IMR-90 (cell line): Measurements from ENCODE around the gene CD7. TPM values are rescaled to one million over a fixed set of nuclear protein-coding genes. Genes with fewer than 3 reads are reported as not detected.

ENCODE experiments used
- ATAC-seq: fragments of 200-7000 bp; cut with Tn5 transposase; 2 replicates; pipeline ENCODE4 v1.9.1; 2020; ENCODE audit warnings: low read depth, mild to moderate bottlenecking, moderate library complexity
- BruUV-seq: library from RNA; stranded (reverse); fragments of 400-500 nt; replicated peaks from 2 replicates; lab custom pipeline; 2021; lab: Mats Ljungman, UMichigan
- CTCF ChIA-PET: fragments of 300-600 bp; formaldehyde crosslinking; extraction: SDS; loops from one replicate; lab custom pipeline; 2021; ENCODE audit warnings: antibody characterized with exemption; lab: Yijun Ruan, JAX
- POLR2A ChIA-PET: fragments of 300-600 bp; sonication (Branson Sonifier 250); formaldehyde crosslinking; loops from one replicate; lab custom pipeline; 2022; ENCODE audit warnings: antibody characterized with exemption; ENCODE audit not compliant: unreplicated experiment; lab: Charles Lee
- DNase-seq: peaks from one replicate; pipeline ENCODE4 v3.0.0; 2013
- H2AFZ ChIP-seq: replicated peaks from 2 replicates; pipeline ENCODE3; 2013; ENCODE audit warnings: low read length, mild to moderate bottlenecking; ENCODE audit not compliant: poor library complexity
- H2AK5ac ChIP-seq: 2 replicates; pipeline ENCODE4 v1.6.1; 2013; ENCODE audit warnings: low read depth, low read length, inconsistent platforms
- H2AK9ac ChIP-seq: replicated peaks from 2 replicates; pipeline ENCODE3; 2013; ENCODE audit warnings: mild to moderate bottlenecking, low read depth, low read length, moderate library complexity; ENCODE audit not compliant: poor library complexity
- H2BK120ac ChIP-seq: 2 replicates; pipeline ENCODE4 v1.6.1; 2013; ENCODE audit warnings: low read depth, low read length, inconsistent platforms
- H2BK15ac ChIP-seq: 3 replicates; pipeline ENCODE4 v1.6.1; 2013; ENCODE audit warnings: low read depth, low read length, inconsistent platforms
- H2BK20ac ChIP-seq: 2 replicates; pipeline ENCODE4 v1.6.1; 2013; ENCODE audit warnings: low read depth, mild to moderate bottlenecking, inconsistent platforms, low read length, moderate library complexity
- H2BK5ac ChIP-seq: 2 replicates; pipeline ENCODE4 v1.6.1; 2013; ENCODE audit warnings: mild to moderate bottlenecking, low read depth, low read length, inconsistent platforms; ENCODE audit not compliant: poor library complexity, severe bottlenecking
- H3K14ac ChIP-seq: replicated peaks from 2 replicates; pipeline ENCODE4 v1.6.1; 2013; ENCODE audit warnings: low read depth, low read length, inconsistent platforms
- H3K18ac ChIP-seq: 2 replicates; pipeline ENCODE4 v1.6.1; 2013; ENCODE audit warnings: low read depth, low read length, control low read depth
- H3K23ac ChIP-seq: 2 replicates; pipeline ENCODE4 v1.6.1; 2013; ENCODE audit warnings: low read depth, low read length, inconsistent platforms
- H3K27ac ChIP-seq: 2 replicates; pipeline ENCODE4 v1.5.1; 2013; ENCODE audit warnings: mild to moderate bottlenecking, control low read depth, low read length; ENCODE audit not compliant: insufficient read depth
- H3K27me3 ChIP-seq: 2 replicates; pipeline ENCODE4 v1.6.1; 2013; ENCODE audit warnings: low read length; ENCODE audit not compliant: control insufficient read depth, insufficient read depth
- H3K36me3 ChIP-seq: 2 replicates; pipeline ENCODE4 v1.6.1; 2013; ENCODE audit warnings: low read length, mixed read lengths; ENCODE audit not compliant: control insufficient read depth, insufficient read depth
- H3K4ac ChIP-seq: 2 replicates; pipeline ENCODE4 v1.6.1; 2013; ENCODE audit warnings: low read depth, low read length, inconsistent platforms
- H3K4me1 ChIP-seq: 2 replicates; pipeline ENCODE4 v1.6.1; 2013; ENCODE audit warnings: low read length, mixed read lengths; ENCODE audit not compliant: control insufficient read depth, insufficient read depth
- H3K4me2 ChIP-seq: 2 replicates; pipeline ENCODE4 v1.6.1; 2013; ENCODE audit warnings: low read depth, mild to moderate bottlenecking, control low read depth, low read length, moderate library complexity
- H3K4me3 ChIP-seq: 2 replicates; pipeline ENCODE4 v1.5.1; 2013; ENCODE audit warnings: low read depth, mild to moderate bottlenecking, control low read depth, low read length, moderate library complexity; ENCODE audit not compliant: insufficient read depth
- H3K56ac ChIP-seq: 2 replicates; pipeline ENCODE4 v1.6.1; 2013; ENCODE audit warnings: low read length, inconsistent platforms; ENCODE audit not compliant: insufficient read depth; ENCODE audit errors: extremely low read depth
- H3K79me1 ChIP-seq, 2 experiments: 2 replicates each; pipeline ENCODE4 v1.6.1; 2013; ENCODE audit warnings: low read length in 2 of 2, inconsistent platforms in 1 of 2, low read depth in 1 of 2
- H3K9ac ChIP-seq: 2 replicates; pipeline ENCODE4 v1.6.1; 2013; ENCODE audit warnings: low read depth, low read length, control low read depth
- H3K9me1 ChIP-seq: 2 replicates; pipeline ENCODE4 v1.6.1; 2013; ENCODE audit warnings: low read length, inconsistent platforms; ENCODE audit not compliant: insufficient read depth
- H3K9me3 ChIP-seq: 2 replicates; pipeline ENCODE4 v1.6.1; 2013; ENCODE audit warnings: low read length; ENCODE audit not compliant: control insufficient read depth, insufficient read depth
- H4K20me1 ChIP-seq: 2 replicates; pipeline ENCODE4 v1.6.1; 2013; ENCODE audit warnings: low read length, inconsistent platforms; ENCODE audit not compliant: insufficient read depth
- H4K5ac ChIP-seq: 2 replicates; pipeline ENCODE4 v1.6.1; 2013; ENCODE audit warnings: mild to moderate bottlenecking, low read depth, low read length, control low read depth
- H4K8ac ChIP-seq, 2 experiments: 2 replicates each; pipeline ENCODE4 v1.6.1; 2013; ENCODE audit warnings: low read depth in 2 of 2, low read length in 2 of 2, control low read depth in 1 of 2, inconsistent platforms in 1 of 2
- H4K91ac ChIP-seq: 2 replicates; pipeline ENCODE4 v1.6.1; 2013; ENCODE audit warnings: low read depth, low read length, inconsistent platforms; ENCODE audit not compliant: insufficient read depth
- BHLHE40 ChIP-seq: fragments of 150-350 bp; IDR thresholded peaks from 2 replicates; pipeline ENCODE4 v1.6.1; 2016; ENCODE audit warnings: mild to moderate bottlenecking, low read depth, low read length
- CEBPB ChIP-seq: IDR thresholded peaks from 2 replicates; pipeline ENCODE4 v1.6.1; 2012; ENCODE audit warnings: low read depth, low read length, improper control_type of control experiment
- CHD1 ChIP-seq: IDR thresholded peaks from 2 replicates; pipeline ENCODE4 v1.6.1; 2012; ENCODE audit warnings: low read depth, low read length, improper control_type of control experiment
- ELK1 ChIP-seq: fragments of 150-350 bp; IDR thresholded peaks from 2 replicates; pipeline ENCODE4 v1.6.1; 2016; ENCODE audit warnings: low read depth, mild to moderate bottlenecking, low read length, moderate library complexity, borderline replicate concordance
- MAFK ChIP-seq: IDR thresholded peaks from 2 replicates; pipeline ENCODE4 v1.6.1; 2012; ENCODE audit warnings: low read depth, low read length, improper control_type of control experiment
- MAZ ChIP-seq: IDR thresholded peaks from 2 replicates; pipeline ENCODE4 v1.6.1; 2012; ENCODE audit warnings: low read depth, mild to moderate bottlenecking, low read length, improper control_type of control experiment, moderate library complexity, borderline replicate concordance
- MXI1 ChIP-seq: IDR thresholded peaks from 2 replicates; pipeline ENCODE4 v1.6.1; 2012; ENCODE audit warnings: low read depth, mild to moderate bottlenecking, low read length, moderate library complexity, borderline replicate concordance
- NFE2L2 ChIP-seq: fragments of 150-350 bp; IDR thresholded peaks from 2 replicates; pipeline ENCODE4 v1.6.1; 2016; ENCODE audit warnings: low read depth, mild to moderate bottlenecking, low read length
- POLR2A ChIP-seq: IDR thresholded peaks from 2 replicates; pipeline ENCODE4 v1.6.1; 2012; ENCODE audit warnings: mild to moderate bottlenecking, low read depth, low read length
- RAD21 ChIP-seq: IDR thresholded peaks from 2 replicates; pipeline ENCODE4 v1.6.1; 2012; ENCODE audit warnings: low read length, improper control_type of control experiment
- RCOR1 ChIP-seq: IDR thresholded peaks from 2 replicates; pipeline ENCODE4 v1.6.1; 2012; ENCODE audit warnings: mild to moderate bottlenecking, low read length, improper control_type of control experiment; ENCODE audit not compliant: insufficient replicate concordance
- RFX5 ChIP-seq: IDR thresholded peaks from 2 replicates; pipeline ENCODE4 v1.8.0; 2012; ENCODE audit warnings: low read depth, mild to moderate bottlenecking, low read length, moderate library complexity
- SMC3 ChIP-seq: fragments of 150-350 bp; IDR thresholded peaks from 2 replicates; pipeline ENCODE4 v1.6.1; 2016; ENCODE audit warnings: low read depth, mild to moderate bottlenecking, antibody characterized with exemption, low read length, moderate library complexity
- WGBS, 2 experiments: methylation state at CpG; one replicate each; pipeline versions ENCODE4 v1.1.5 to v1.1.7; 2013; ENCODE audit warnings: missing lambda C conversion rate in 2 of 2; ENCODE audit not compliant: insufficient read length in 1 of 2; ENCODE audit errors: extremely low coverage in 2 of 2; 5-methylcytosine and 5-hydroxymethylcytosine counted together
- dilution Hi-C: fragments of 300-500 bp; cut with HindIII; formaldehyde crosslinking; loops from one replicate; pipeline ENCODE4 v1.14.3; 2018; ENCODE audit warnings: low sequenced_read_pairs; ENCODE audit not compliant: unreplicated experiment
- in situ Hi-C: fragments of 300-500 bp; cut with MboI; formaldehyde crosslinking; loops from 3 replicates; pipeline ENCODE4 v1.14.3; 2019; ENCODE audit warnings: low sequenced_read_pairs, inconsistent platforms, mixed read lengths
- intact Hi-C: fragments of 100-400 bp; cut with micrococcal nuclease; formaldehyde crosslinking; loops from 2 replicates; pipeline ENCODE4 v1.10.0; 2022
- polyA plus RNA-seq, 3 experiments: library from polyadenylated mRNA; depleted of rRNA; stranded (reverse); fragments of >200 nt; gene quantifications; 2 replicates each; pipeline ENCODE4 v1.2.3, GENCODE V29; 2012; ENCODE audit warnings: low replicate concordance in 1 of 3
- total RNA-seq: library from RNA; depleted of rRNA; stranded (reverse); fragments of >200 nt; gene quantifications from 2 replicates; pipeline ENCODE4 v1.2.3, GENCODE V29; 2012
- TF ChIP-seq, protein P1 (sequence below): fragments of 150-350 bp; IDR thresholded peaks from 2 replicates; pipeline ENCODE4 v1.6.1; 2017; ENCODE audit warnings: mild to moderate bottlenecking, antibody characterized with exemption, low read length, low read depth
- TF ChIP-seq, protein P2 (sequence below): conservative IDR thresholded peaks from 2 replicates; pipeline ENCODE4 v1.5.1; 2012; ENCODE audit warnings: mild to moderate bottlenecking, low read depth, low read length, improper control_type of control experiment

CD7 gene
- total and polyA plus RNA-seq, 2 of the 4 experiments (the other 2 are of a cell fraction), result not detected

DNA sequence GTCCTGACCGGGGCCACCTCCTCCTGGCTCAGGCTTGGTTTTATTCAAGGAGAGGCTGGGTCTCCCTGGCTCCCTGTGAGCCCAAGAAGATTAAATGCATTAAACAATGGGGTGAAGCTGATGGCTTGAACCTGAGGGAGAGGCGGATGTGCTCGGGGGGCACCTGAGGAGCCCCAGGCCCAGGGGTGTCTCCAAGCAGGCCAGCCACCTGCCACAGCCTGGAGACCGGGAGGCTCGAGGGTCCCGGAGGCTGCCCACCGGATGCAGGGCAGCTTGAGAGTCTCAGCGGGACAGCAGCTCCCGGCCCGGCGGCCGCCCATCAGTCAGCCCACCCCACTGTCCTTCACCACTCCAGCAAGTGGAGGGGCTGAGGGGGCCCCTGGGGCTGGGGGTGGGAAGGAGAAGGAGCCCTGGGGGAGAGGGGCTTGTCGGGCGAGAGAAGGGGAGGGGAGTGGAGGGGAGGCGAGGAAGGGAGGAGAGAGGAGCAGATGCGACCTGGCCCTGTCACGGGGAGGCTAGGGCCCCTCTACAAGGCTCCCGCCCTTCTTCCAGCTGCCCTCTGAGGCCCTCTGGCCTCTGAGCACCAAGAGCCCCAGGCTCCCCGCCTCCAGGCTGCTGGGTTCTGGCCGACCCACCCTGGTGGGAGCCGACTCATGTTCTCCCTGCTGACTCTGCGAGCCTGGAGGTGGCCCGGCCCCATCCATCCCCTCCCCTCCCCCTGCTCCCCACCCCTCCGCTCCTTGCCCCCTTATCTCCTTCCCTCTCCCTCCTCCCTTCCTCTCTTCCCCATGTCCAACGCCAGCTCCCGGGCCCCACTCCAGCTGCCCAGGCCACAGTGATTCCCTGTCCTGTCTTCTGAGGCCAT is 13.2 kb downstream of the CD7 start:
- no peaks in the 10 kb centered on the region for H4K20me1 ChIP-seq
- peaks cover 3% of the 10 kb centered on the region; the same call in 1 of the 2 replicates for H3K4me1 ChIP-seq
- H3K56ac ChIP-seq, result no peak overlapping the region
- dilution Hi-C loops (no loop called here), intact Hi-C loops (no loop called here), in situ Hi-C loops (no loop called here)
- H3K27ac ChIP-seq, result no peak overlapping the region
- no peak overlapping the region for H3K23ac ChIP-seq
- no peak overlapping the region for H2BK15ac ChIP-seq
- 56% methylated on average over 5 of the region's 26 CpGs; no CpG with 5 or more reads in 1 of the 2 experiments for WGBS, 2 experiments
- CTCF ChIA-PET, result no interaction called here
- H4K8ac ChIP-seq, result no peak overlapping the region
- H3K18ac ChIP-seq, result no peak overlapping the region
- no peaks in the 10 kb centered on the region for H3K9me3 ChIP-seq
- no peaks in the 10 kb centered on the region for H3K36me3 ChIP-seq
- H3K9ac ChIP-seq, result no peak overlapping the region
- no peak overlapping the region for H4K5ac ChIP-seq
- no peak overlapping the region for H3K4me3 ChIP-seq
- H2AK5ac ChIP-seq, result no peak overlapping the region; the same call in 1 of the 2 replicates
- H3K27me3 ChIP-seq, result peaks cover 10% of the 10 kb centered on the region
- H3K14ac ChIP-seq, result no peak overlapping the region
- POLR2A ChIA-PET, result no interaction called here
- no peak overlapping the region for H4K91ac ChIP-seq
- H2BK5ac ChIP-seq, result no peak overlapping the region
- H3K79me1 ChIP-seq, result no peaks in the 10 kb centered on the region
- no peak overlapping the region for H2BK120ac ChIP-seq
- ATAC-seq, result peak; percentile 18; the same call in 1 of the 2 replicates
- no peak overlapping the region for H2BK20ac ChIP-seq
- no TSS peak for BruUV-seq
- no peak for DNase-seq
- H3K4ac ChIP-seq, result no peak overlapping the region
- no peak overlapping the region for H3K4me2 ChIP-seq
- H2AK9ac ChIP-seq, result no peak overlapping the region
- peak overlapping the region; percentile 51 for H2AFZ ChIP-seq
- H3K9me1 ChIP-seq, result no peaks in the 10 kb centered on the region
- TF ChIP-seq, protein P1, sequence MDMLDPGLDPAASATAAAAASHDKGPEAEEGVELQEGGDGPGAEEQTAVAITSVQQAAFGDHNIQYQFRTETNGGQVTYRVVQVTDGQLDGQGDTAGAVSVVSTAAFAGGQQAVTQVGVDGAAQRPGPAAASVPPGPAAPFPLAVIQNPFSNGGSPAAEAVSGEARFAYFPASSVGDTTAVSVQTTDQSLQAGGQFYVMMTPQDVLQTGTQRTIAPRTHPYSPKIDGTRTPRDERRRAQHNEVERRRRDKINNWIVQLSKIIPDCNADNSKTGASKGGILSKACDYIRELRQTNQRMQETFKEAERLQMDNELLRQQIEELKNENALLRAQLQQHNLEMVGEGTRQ, result no peak
- TF ChIP-seq POLR2A (no peak), MXI1 (no peak), NFE2L2 (no peak), RCOR1 (no peak), SMC3 (no peak), CHD1 (no peak), MAZ (no peak), CEBPB (no peak), RFX5 (no peak), RAD21 (no peak), MAFK (no peak), BHLHE40 (no peak), ELK1 (no peak)
- TF ChIP-seq, protein P2, sequence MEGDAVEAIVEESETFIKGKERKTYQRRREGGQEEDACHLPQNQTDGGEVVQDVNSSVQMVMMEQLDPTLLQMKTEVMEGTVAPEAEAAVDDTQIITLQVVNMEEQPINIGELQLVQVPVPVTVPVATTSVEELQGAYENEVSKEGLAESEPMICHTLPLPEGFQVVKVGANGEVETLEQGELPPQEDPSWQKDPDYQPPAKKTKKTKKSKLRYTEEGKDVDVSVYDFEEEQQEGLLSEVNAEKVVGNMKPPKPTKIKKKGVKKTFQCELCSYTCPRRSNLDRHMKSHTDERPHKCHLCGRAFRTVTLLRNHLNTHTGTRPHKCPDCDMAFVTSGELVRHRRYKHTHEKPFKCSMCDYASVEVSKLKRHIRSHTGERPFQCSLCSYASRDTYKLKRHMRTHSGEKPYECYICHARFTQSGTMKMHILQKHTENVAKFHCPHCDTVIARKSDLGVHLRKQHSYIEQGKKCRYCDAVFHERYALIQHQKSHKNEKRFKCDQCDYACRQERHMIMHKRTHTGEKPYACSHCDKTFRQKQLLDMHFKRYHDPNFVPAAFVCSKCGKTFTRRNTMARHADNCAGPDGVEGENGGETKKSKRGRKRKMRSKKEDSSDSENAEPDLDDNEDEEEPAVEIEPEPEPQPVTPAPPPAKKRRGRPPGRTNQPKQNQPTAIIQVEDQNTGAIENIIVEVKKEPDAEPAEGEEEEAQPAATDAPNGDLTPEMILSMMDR, result no peak
